ENCODE measurements around the gene GARNL3.

DNA sequence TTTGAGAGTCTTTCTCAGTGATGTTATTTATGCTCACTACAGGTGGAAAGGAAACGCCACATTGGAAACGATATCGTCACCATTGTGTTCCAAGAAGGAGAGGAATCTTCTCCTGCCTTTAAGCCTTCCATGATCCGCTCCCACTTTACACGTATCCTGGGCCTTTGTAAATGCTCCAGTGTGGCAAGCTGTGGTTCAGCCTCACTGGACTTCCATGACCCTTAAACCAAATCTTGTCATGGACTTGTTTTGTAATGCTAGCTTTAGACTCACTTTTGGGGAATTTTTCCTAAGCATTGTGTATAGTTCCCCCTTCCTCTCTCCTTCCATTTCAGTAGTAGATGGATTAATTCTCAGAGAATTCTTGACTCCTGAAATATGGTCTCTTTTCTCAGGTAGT is 71.5 kb downstream of the GARNL3 start:
- TF ChIP-seq POLR2A (IDR thresholded peaks at IDR 0.05; ENCODE audit: low read depth, low read length) (no peak), POLR2AphosphoS5 (IDR thresholded peaks at IDR 0.05; ENCODE audit: low read depth, low read length) (no peak), TAF1 (IDR thresholded peaks at IDR 0.05; ENCODE audit: low read depth, low read length) (no peak), SPI1 (IDR thresholded peaks at IDR 0.05; ENCODE audit: low read depth, low read length) (no peak), POU2F2 (IDR thresholded peaks at IDR 0.05; ENCODE audit: low read depth, low read length) (no peak)

All from GM12891 (cell line).